Breast epithelium (tissue), 4 donors: ENCODE data around the gene PRELID1. TPM values are rescaled to one million over a fixed set of nuclear protein-coding genes. Genes with fewer than 3 reads are reported as not detected.

Experiments
- DNase-seq, 2 donors: peaks; one replicate each; pipeline ENCODE4 v3.0.0-alpha.2; 2019; ENCODE audit warnings: low spot score in 2 of 2
- H3K27ac ChIP-seq, 2 donors: fragments of 200-600 bp; sonication (generic) in 1 of 2; one replicate each; pipeline ENCODE4 v1.5.1; 2016 to 2019; ENCODE audit warnings: mild to moderate bottlenecking in 1 of 2
- H3K27me3 ChIP-seq, 2 donors: fragments of 200-600 bp; sonication (generic) in 1 of 2; one replicate each; pipeline versions ENCODE4 v1.5.1 to v1.6.0; 2017 to 2019; ENCODE audit warnings: control low read depth in 1 of 2, mild to moderate bottlenecking in 1 of 2
- H3K36me3 ChIP-seq: fragments of 200-600 bp; one replicate; pipeline ENCODE4 v1.5.1; 2019
- H3K4me1 ChIP-seq, 2 donors: fragments of 200-600 bp; sonication (generic); one replicate each; pipeline ENCODE4 v1.5.1; 2016 to 2019; ENCODE audit warnings: control low read depth in 1 of 2
- H3K4me3 ChIP-seq, 3 donors: fragments of 200-600 bp; sonication (generic); 1 replicate in 2 of 3; 2 replicates in 1 of 3; pipeline ENCODE4 v1.5.1; 2016 to 2019; ENCODE audit warnings: mild to moderate bottlenecking in 3 of 3, moderate library complexity in 2 of 3
- H3K9me3 ChIP-seq, 2 donors: fragments of 200-600 bp; sonication (generic) in 1 of 2; one replicate each; pipeline ENCODE4 v1.5.1; 2016 to 2019; ENCODE audit warnings: control low read depth in 1 of 2
- CTCF ChIP-seq, 3 donors: fragments of 450-650 bp; IDR thresholded peaks; one replicate each; pipeline ENCODE4 v1.5.1; 2016 to 2017; ENCODE audit warnings: antibody characterized with exemption in 3 of 3, mild to moderate bottlenecking in 3 of 3, moderate library complexity in 3 of 3
- POLR2A ChIP-seq: fragments of 450-650 bp; IDR thresholded peaks from one replicate; pipeline ENCODE4 v1.6.1; 2016; ENCODE audit warnings: antibody characterized with exemption, mild to moderate bottlenecking, moderate library complexity
- POLR2AphosphoS5 ChIP-seq, 3 donors: sonication (generic); formaldehyde crosslinking; IDR thresholded peaks; one replicate each; pipeline ENCODE4 v1.6.1; 2017; ENCODE audit warnings: antibody characterized with exemption in 3 of 3
- intact Hi-C: fragments of 100-400 bp; cut with DNase I; formaldehyde crosslinking; loops from one replicate; pipeline ENCODE4 v1.15.1; 2023; ENCODE audit warnings: low total_unique reads
- total RNA-seq, 3 donors: library from RNA; depleted of rRNA; stranded (reverse); fragments of >200 nt; gene quantifications; one replicate each; pipeline ENCODE4 v1.1.0, GENCODE V29; 2016

Gene PRELID1
- total RNA-seq, 3 donors from 2014 or later: 61.0 to 97.0 (median 68.8) TPM

GRCh38 chr5:177350776-177351391 lies 47.3 kb downstream of the PRELID1 start:
- intact Hi-C loops: no loop called here
- no peaks in the 10 kb centered on the region for H3K27me3 ChIP-seq
- H3K9me3 ChIP-seq: no peaks in the 10 kb centered on the region
- DNase-seq: no peak
- peak overlapping the region; percentile 89 to 90 for H3K27ac ChIP-seq
- peaks cover 4 to 19% of the 10 kb centered on the region in 2 donors for H3K4me1 ChIP-seq
- peak overlapping the region; percentile 85 to 96 (median 86) for H3K4me3 ChIP-seq
- peaks cover 2% of the 10 kb centered on the region for H3K36me3 ChIP-seq
- TF ChIP-seq POLR2AphosphoS5 (IDR thresholded peaks at IDR 0.05) (no peak), POLR2A (no peak), CTCF (IDR thresholded peaks at IDR 0.05) (no peak)

GRCh38 chr5:177351392-177352329 lies 48.1 kb downstream of the PRELID1 start, which contains the start of gene LMAN2:
TSS of gene LMAN2 (minus strand) at chr5:177351668. CDS start at chr5:177351647, 21 bp downstream.
- peaks cover 2% of the 10 kb centered on the region for H3K36me3 ChIP-seq
- H3K27me3 ChIP-seq: no peaks in the 10 kb centered on the region
- peak; percentile 90 to 91 for DNase-seq
- peak within 1 kb of the TSS; percentile 89 to 90 for H3K27ac ChIP-seq
- H3K9me3 ChIP-seq: no peaks in the 10 kb centered on the region
- TF ChIP-seq CTCF (IDR thresholded peaks at IDR 0.05): no peak
- TF ChIP-seq POLR2AphosphoS5 (IDR thresholded peaks at IDR 0.05): peak; percentile 71 to 90 (median 83)
- peak within 1 kb of the TSS; percentile 85 to 96 (median 86) for H3K4me3 ChIP-seq
- H3K4me1 ChIP-seq: peaks cover 4 to 19% of the 10 kb centered on the region in 2 donors
- intact Hi-C loops: no loop called here

GRCh38 chr5:177353093-177353492 lies 49.5 kb downstream of the PRELID1 start:
- Histone ChIP-seq H3K27ac (no peak overlapping the region), H3K4me1 (peaks cover 9 to 22% of the 10 kb centered on the region in 2 donors), H3K4me3 (no peak overlapping the region), H3K36me3 (peaks cover 2% of the 10 kb centered on the region), H3K9me3 (no peaks in the 10 kb centered on the region), H3K27me3 (no peaks in the 10 kb centered on the region)
- DNase-seq: no peak
- TF ChIP-seq POLR2AphosphoS5 (IDR thresholded peaks at IDR 0.05) (no peak), POLR2A (no peak)
- intact Hi-C loops: no loop called here

GRCh38 chr5:177354256-177354655 lies 50.7 kb downstream of the PRELID1 start:
- TF ChIP-seq CTCF (IDR thresholded peaks at IDR 0.05) (no peak), POLR2AphosphoS5 (IDR thresholded peaks at IDR 0.05) (no peak), POLR2A (no peak)
- Histone ChIP-seq H3K36me3 (no peaks in the 10 kb centered on the region), H3K4me1 (peaks cover 14 to 26% of the 10 kb centered on the region in 2 donors), H3K9me3 (no peaks in the 10 kb centered on the region), H3K4me3 (no peak overlapping the region), H3K27ac (no peak overlapping the region), H3K27me3 (no peaks in the 10 kb centered on the region)
- intact Hi-C loops: no loop called here
- no peak for DNase-seq

- intact Hi-C loops: no loop called here
- TF ChIP-seq POLR2A (no peak), CTCF (IDR thresholded peaks at IDR 0.05) (no peak), POLR2AphosphoS5 (IDR thresholded peaks at IDR 0.05) (no peak)
Observed at GRCh38 chr5:177354711-177355110, 51.1 kb downstream of the PRELID1 start.

More at GRCh38 chr5:177354711-177355110, 51.1 kb downstream of the PRELID1 start:
- no peaks in the 10 kb centered on the region for H3K27me3 ChIP-seq
- H3K27ac ChIP-seq: no peak overlapping the region
- H3K9me3 ChIP-seq: no peaks in the 10 kb centered on the region
- no peak overlapping the region for H3K4me3 ChIP-seq
- H3K36me3 ChIP-seq: no peaks in the 10 kb centered on the region
- DNase-seq: no peak
- H3K4me1 ChIP-seq: peaks cover 14 to 22% of the 10 kb centered on the region in 2 donors
